Measurements from ENCODE around the gene HCN2. TPM values are rescaled to one million over a fixed set of nuclear protein-coding genes. Genes with fewer than 3 reads are reported as not detected.
A peak's percentile ranks its signal among the peaks of the same experiment; 100 is the strongest.

The HCN2 gene
- total RNA-seq, 1 experiment from 2014 or later, result not detected

- Histone ChIP-seq H3K9ac (ENCODE audit: low read length) (peak overlapping the region; percentile 32; the same call in 1 of the 2 replicates), H3K79me2 (ENCODE audit: low read length) (peaks cover 61% of the 10 kb centered on the region), H3K4me3 (ENCODE audit: low read length) (peak overlapping the region; percentile 5; the same call in 1 of the 2 replicates), H3K4me2 (ENCODE audit: low read depth, low read length, poor library complexity, severe bottlenecking) (peak overlapping the region; percentile 78), H3K9me3 (ENCODE audit: low read length) (no peaks in the 10 kb centered on the region), H4K20me1 (ENCODE audit: insufficient read depth, low read depth, low read length) (peaks cover 42% of the 10 kb centered on the region), H3K27ac (ENCODE audit: low read length) (no peak overlapping the region), H3K9me2 (replicated peaks; ENCODE audit: insufficient read depth, low read length) (no peaks in the 10 kb centered on the region), H3K4me1 (ENCODE audit: low read length) (peaks cover 29% of the 10 kb centered on the region), H2AFZ (ENCODE audit: low read length) (no peak overlapping the region), H3K27me3 (ENCODE audit: low read length) (no peaks in the 10 kb centered on the region), H3K36me3 (ENCODE audit: insufficient read depth, low read length) (peaks cover 5% of the 10 kb centered on the region; the same call in 1 of the 2 replicates)
- DNase-seq, result no peak
These were observed 14.8 kb upstream of the HCN2 start for GRCh38 chr19:574658-575526.

- Histone ChIP-seq H3K4me2 (ENCODE audit: low read depth, low read length, poor library complexity, severe bottlenecking) (no peak overlapping the region), H3K79me2 (ENCODE audit: low read length) (peaks cover 61% of the 10 kb centered on the region), H4K20me1 (ENCODE audit: insufficient read depth, low read depth, low read length) (peaks cover 42% of the 10 kb centered on the region), H3K9ac (ENCODE audit: low read length) (no peak overlapping the region), H3K27ac (ENCODE audit: low read length) (no peak overlapping the region), H3K9me3 (ENCODE audit: low read length) (no peaks in the 10 kb centered on the region), H2AFZ (ENCODE audit: low read length) (no peak overlapping the region), H3K36me3 (ENCODE audit: insufficient read depth, low read length) (peaks cover 5% of the 10 kb centered on the region; the same call in 1 of the 2 replicates), H3K9me2 (replicated peaks; ENCODE audit: insufficient read depth, low read length) (no peaks in the 10 kb centered on the region), H3K4me3 (ENCODE audit: low read length) (no peak overlapping the region), H3K4me1 (ENCODE audit: low read length) (peaks cover 29% of the 10 kb centered on the region), H3K27me3 (ENCODE audit: low read length) (no peaks in the 10 kb centered on the region)
- DNase-seq, result no peak
These were observed 13.9 kb upstream of the HCN2 start for GRCh38 chr19:575527-576506.

GRCh38 chr19:576768-577438 lies 12.8 kb upstream of the HCN2 start:
- no peaks in the 10 kb centered on the region for H3K27me3 ChIP-seq (ENCODE audit: low read length)
- no peak overlapping the region for H3K9ac ChIP-seq (ENCODE audit: low read length)
- H3K9me3 ChIP-seq (ENCODE audit: low read length), result no peaks in the 10 kb centered on the region
- no peaks in the 10 kb centered on the region for H3K9me2 ChIP-seq (replicated peaks; ENCODE audit: insufficient read depth, low read length)
- H3K4me3 ChIP-seq (ENCODE audit: low read length), result no peak overlapping the region
- H3K4me1 ChIP-seq (ENCODE audit: low read length), result peaks cover 20% of the 10 kb centered on the region
- no peak overlapping the region for H2AFZ ChIP-seq (ENCODE audit: low read length)
- peaks cover 7% of the 10 kb centered on the region; the same call in 1 of the 2 replicates for H3K36me3 ChIP-seq (ENCODE audit: insufficient read depth, low read length)
- H4K20me1 ChIP-seq (ENCODE audit: insufficient read depth, low read depth, low read length), result peaks cover 44% of the 10 kb centered on the region
- DNase-seq, result no peak
- no peak overlapping the region for H3K4me2 ChIP-seq (ENCODE audit: low read depth, low read length, poor library complexity, severe bottlenecking)
- H3K27ac ChIP-seq (ENCODE audit: low read length), result no peak overlapping the region
- H3K79me2 ChIP-seq (ENCODE audit: low read length), result peaks cover 61% of the 10 kb centered on the region

- peaks cover 44% of the 10 kb centered on the region for H4K20me1 ChIP-seq (ENCODE audit: insufficient read depth, low read depth, low read length)
These were observed 12.0 kb upstream of the HCN2 start for GRCh38 chr19:577439-578392.

GRCh38 chr19:579111-579841 lies 10.4 kb upstream of the HCN2 start:
- no peak for DNase-seq
- H3K79me2 ChIP-seq (ENCODE audit: low read length), result peaks cover 42% of the 10 kb centered on the region
- H2AFZ ChIP-seq (ENCODE audit: low read length), result no peak overlapping the region
- H3K9me3 ChIP-seq (ENCODE audit: low read length), result no peaks in the 10 kb centered on the region
- H3K36me3 ChIP-seq (ENCODE audit: insufficient read depth, low read length), result peaks cover 7% of the 10 kb centered on the region; the same call in 1 of the 2 replicates
- H3K4me1 ChIP-seq (ENCODE audit: low read length), result peaks cover 9% of the 10 kb centered on the region
- no peak overlapping the region for H3K4me3 ChIP-seq (ENCODE audit: low read length)
- H3K9me2 ChIP-seq (replicated peaks; ENCODE audit: insufficient read depth, low read length), result no peaks in the 10 kb centered on the region
- H4K20me1 ChIP-seq (ENCODE audit: insufficient read depth, low read depth, low read length), result peaks cover 41% of the 10 kb centered on the region; the same call in 1 of the 2 replicates
- H3K27me3 ChIP-seq (ENCODE audit: low read length), result no peaks in the 10 kb centered on the region
- H3K4me2 ChIP-seq (ENCODE audit: low read depth, low read length, poor library complexity, severe bottlenecking), result no peak overlapping the region
- H3K27ac ChIP-seq (ENCODE audit: low read length), result no peak overlapping the region
- H3K9ac ChIP-seq (ENCODE audit: low read length), result no peak overlapping the region

More at GRCh38 chr19:577439-578392, 12.0 kb upstream of the HCN2 start:
- H3K9ac ChIP-seq (ENCODE audit: low read length), result no peak overlapping the region
- no peak overlapping the region for H3K27ac ChIP-seq (ENCODE audit: low read length)
- peaks cover 7% of the 10 kb centered on the region; the same call in 1 of the 2 replicates for H3K36me3 ChIP-seq (ENCODE audit: insufficient read depth, low read length)
- H3K9me2 ChIP-seq (replicated peaks; ENCODE audit: insufficient read depth, low read length), result no peaks in the 10 kb centered on the region
- no peaks in the 10 kb centered on the region for H3K9me3 ChIP-seq (ENCODE audit: low read length)
- peaks cover 18% of the 10 kb centered on the region for H3K4me1 ChIP-seq (ENCODE audit: low read length)
- H2AFZ ChIP-seq (ENCODE audit: low read length), result no peak overlapping the region
- H3K27me3 ChIP-seq (ENCODE audit: low read length), result no peaks in the 10 kb centered on the region
- no peak for DNase-seq
- H3K4me2 ChIP-seq (ENCODE audit: low read depth, low read length, poor library complexity, severe bottlenecking), result no peak overlapping the region
- no peak overlapping the region for H3K4me3 ChIP-seq (ENCODE audit: low read length)
- H3K79me2 ChIP-seq (ENCODE audit: low read length), result peaks cover 58% of the 10 kb centered on the region

- Histone ChIP-seq H3K36me3 (ENCODE audit: insufficient read depth, low read length) (peaks cover 5% of the 10 kb centered on the region; the same call in 1 of the 2 replicates), H3K4me3 (ENCODE audit: low read length) (no peak overlapping the region), H3K9ac (ENCODE audit: low read length) (no peak overlapping the region), H3K4me2 (ENCODE audit: low read depth, low read length, poor library complexity, severe bottlenecking) (no peak overlapping the region), H3K27me3 (ENCODE audit: low read length) (no peaks in the 10 kb centered on the region), H3K79me2 (ENCODE audit: low read length) (peaks cover 37% of the 10 kb centered on the region), H2AFZ (ENCODE audit: low read length) (no peak overlapping the region), H3K9me3 (ENCODE audit: low read length) (no peaks in the 10 kb centered on the region), H4K20me1 (ENCODE audit: insufficient read depth, low read depth, low read length) (peaks cover 37% of the 10 kb centered on the region; the same call in 1 of the 2 replicates), H3K9me2 (replicated peaks; ENCODE audit: insufficient read depth, low read length) (no peaks in the 10 kb centered on the region), H3K4me1 (ENCODE audit: low read length) (peaks cover 4% of the 10 kb centered on the region), H3K27ac (ENCODE audit: low read length) (no peak overlapping the region)
- DNase-seq, result no peak
These were observed 9.9 kb upstream of the HCN2 start for GRCh38 chr19:579842-580155.

Measured in Karpas-422 (cell line).